ENCODE results near the gene ADAMTS17. TPM values are rescaled to one million over a fixed set of nuclear protein-coding genes. Genes with fewer than 3 reads are reported as not detected.

The ADAMTS17 gene
- total RNA-seq, 1 donor = 0.81 TPM

DNA sequence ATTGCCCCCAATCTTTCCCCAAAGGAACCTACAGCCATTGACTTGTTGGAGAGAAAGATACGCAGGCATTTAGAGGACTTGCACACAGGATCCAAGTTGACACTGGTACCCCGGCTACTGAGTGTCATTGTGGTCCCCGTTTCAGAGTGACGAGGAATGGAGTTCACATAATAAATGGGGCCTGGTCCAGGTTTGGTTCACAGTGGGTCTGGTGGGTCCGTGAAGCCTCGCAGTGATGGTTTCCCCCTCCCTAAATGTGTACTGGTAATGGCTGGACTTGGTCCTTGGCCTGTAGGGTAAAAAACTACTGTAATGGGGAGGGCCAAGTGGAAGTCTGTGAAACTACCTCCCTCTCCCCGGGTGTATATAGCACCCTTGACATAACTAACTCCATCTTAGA lies 376.4 kb downstream of the ADAMTS17 start:
- DNase-seq (ENCODE audit: low read depth) = no peak
- TF ChIP-seq, protein P1, sequence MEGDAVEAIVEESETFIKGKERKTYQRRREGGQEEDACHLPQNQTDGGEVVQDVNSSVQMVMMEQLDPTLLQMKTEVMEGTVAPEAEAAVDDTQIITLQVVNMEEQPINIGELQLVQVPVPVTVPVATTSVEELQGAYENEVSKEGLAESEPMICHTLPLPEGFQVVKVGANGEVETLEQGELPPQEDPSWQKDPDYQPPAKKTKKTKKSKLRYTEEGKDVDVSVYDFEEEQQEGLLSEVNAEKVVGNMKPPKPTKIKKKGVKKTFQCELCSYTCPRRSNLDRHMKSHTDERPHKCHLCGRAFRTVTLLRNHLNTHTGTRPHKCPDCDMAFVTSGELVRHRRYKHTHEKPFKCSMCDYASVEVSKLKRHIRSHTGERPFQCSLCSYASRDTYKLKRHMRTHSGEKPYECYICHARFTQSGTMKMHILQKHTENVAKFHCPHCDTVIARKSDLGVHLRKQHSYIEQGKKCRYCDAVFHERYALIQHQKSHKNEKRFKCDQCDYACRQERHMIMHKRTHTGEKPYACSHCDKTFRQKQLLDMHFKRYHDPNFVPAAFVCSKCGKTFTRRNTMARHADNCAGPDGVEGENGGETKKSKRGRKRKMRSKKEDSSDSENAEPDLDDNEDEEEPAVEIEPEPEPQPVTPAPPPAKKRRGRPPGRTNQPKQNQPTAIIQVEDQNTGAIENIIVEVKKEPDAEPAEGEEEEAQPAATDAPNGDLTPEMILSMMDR (IDR thresholded peaks at IDR 0.05; ENCODE audit: insufficient read depth, low read length) = no peak
- no peak overlapping the region for H3K4me3 ChIP-seq (ENCODE audit: low read depth, low read length)

DNA sequence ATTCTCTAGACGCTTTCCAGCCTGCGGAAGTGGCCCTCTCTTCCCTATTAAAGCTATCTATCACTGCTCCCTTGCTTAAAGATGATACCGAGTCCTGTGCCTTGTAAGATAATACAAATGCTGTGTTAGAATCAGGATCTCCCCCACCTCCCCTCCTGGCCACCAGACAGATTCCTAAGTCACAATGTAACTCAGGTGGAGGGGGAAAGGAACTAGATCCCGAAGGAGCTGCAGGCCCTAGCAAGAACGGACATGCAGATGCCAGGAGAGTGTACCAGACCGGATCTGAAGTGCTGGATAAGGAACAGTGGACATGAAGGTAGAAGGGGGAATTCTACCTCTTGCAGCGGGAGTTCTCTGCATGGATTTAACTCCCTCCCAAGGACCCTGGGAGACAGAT lies 377.8 kb downstream of the ADAMTS17 start:
- TF ChIP-seq, protein P1 (IDR thresholded peaks at IDR 0.05; ENCODE audit: insufficient read depth, low read length) = no peak
- H3K4me3 ChIP-seq (ENCODE audit: low read depth, low read length) = no peak overlapping the region

DNA sequence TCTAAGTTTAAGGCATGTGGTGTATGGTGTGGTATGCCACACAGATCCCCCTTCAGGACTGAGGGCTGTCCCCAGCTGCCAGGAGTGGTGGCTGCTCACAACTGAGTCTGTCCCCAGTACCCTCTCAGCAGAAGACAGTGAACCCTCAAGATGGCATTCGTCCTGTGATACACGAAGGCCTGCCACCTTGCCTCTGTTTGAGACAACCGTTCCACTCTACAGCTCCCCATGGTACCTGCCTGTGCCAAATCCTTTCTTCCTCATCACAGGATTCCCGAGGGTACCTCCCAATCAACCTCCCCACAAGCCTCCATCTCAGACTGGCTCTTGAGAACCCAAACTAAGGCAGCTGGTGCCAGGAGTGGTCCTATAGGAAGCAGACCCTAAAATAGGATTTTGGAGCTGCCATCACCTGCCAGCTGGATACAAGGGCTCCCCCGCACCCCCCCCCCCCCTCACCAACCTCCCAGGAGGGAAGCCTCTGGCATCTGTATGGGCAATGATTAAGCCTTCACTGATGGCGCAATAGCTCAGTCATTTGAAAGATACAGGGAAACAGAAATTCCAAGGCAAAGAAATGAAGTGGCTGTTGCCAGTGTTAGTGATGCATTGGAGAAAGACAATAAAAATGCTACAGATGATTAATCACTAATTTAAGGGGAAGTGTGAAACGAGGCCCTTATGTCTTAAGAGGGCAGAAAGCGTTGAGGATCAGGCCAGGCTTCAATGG lies 378.5 kb downstream of the ADAMTS17 start:
- H3K4me3 ChIP-seq (ENCODE audit: low read depth, low read length) = no peak overlapping the region
- peak; percentile 4 for DNase-seq (ENCODE audit: low read depth)
- TF ChIP-seq, protein P1 (IDR thresholded peaks at IDR 0.05; ENCODE audit: insufficient read depth, low read length) = no peak

More for the DNA sequence above, 377.8 kb downstream of the ADAMTS17 start:
- DNase-seq (ENCODE audit: low read depth) = no peak

DNA sequence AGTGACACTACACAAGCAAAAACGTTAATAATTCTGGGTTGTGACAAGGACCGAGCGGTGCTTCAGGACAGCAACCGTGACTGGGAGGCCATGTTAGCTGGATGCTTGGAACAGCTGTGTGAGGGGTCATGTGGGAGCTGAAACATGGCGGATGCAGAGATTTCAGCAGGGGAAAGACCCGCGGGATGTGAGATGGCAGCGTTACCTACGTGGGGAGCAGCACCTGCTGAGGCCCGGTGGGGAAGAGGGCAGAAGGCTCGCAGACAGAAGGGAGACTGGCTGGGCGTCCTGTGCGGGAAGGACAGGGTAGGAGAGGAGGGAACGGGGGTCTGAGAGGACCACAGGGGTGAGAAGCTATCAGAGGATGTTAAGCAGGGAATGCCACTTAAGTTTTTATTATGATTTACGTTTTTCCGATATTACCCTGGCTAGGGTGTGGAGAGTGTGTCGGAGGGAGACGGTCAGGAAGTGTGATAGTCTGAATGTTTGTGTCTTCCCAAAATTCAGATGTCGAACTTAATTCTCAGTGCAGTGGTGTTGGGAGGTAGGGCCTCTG lies 379.7 kb downstream of the ADAMTS17 start:
- no peak overlapping the region for H3K4me3 ChIP-seq (ENCODE audit: low read depth, low read length)
- DNase-seq (ENCODE audit: low read depth) = no peak
- TF ChIP-seq, protein P1 (IDR thresholded peaks at IDR 0.05; ENCODE audit: insufficient read depth, low read length) = no peak

DNA sequence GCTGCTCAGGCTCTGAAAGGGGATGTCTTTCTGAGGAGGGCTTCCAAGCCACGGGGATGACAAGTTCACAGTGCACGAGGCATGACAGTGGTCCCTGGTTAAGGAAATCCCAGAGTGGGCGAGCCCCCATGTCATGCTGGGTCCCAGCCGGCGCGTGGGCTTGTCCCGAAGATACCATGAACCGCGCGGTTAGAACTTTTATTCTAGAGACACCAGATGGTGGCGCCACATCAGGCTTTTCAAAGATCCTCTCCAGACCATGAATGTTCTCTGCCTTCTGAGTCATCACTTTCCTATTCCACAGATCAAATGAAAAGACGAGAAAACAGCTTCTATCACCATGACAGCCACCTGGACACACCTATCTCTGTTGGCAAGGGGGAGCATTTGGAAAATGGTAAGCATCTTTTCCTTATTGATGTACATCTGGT lies 380.7 kb downstream of the ADAMTS17 start:
- no peak for DNase-seq (ENCODE audit: low read depth)
- no peak overlapping the region for H3K4me3 ChIP-seq (ENCODE audit: low read depth, low read length)
- TF ChIP-seq, protein P1 (IDR thresholded peaks at IDR 0.05; ENCODE audit: insufficient read depth, low read length) = no peak

DNA sequence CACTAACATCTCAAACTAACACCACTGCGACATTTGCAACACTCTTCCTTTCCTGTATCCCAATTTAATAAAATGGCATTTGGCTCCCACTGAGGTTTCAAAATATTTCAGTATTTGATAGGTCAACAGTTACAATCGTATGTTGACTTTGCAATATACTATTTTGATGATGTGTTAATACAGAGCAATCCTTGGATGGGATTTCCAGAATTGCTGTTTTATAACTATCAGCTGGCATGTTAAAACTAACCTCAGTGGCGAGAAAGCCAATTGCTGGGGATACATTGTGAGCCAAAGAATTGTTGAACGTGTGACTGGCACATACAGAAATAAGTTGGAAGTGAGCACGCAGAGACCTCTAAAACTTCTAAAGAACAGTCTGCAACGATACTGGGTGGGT lies 382.4 kb downstream of the ADAMTS17 start:
- no peak for DNase-seq (ENCODE audit: low read depth)
- TF ChIP-seq, protein P1 (IDR thresholded peaks at IDR 0.05; ENCODE audit: insufficient read depth, low read length) = no peak
- H3K4me3 ChIP-seq (ENCODE audit: low read depth, low read length) = no peak overlapping the region
